HG03196 (cell line): ENCODE data around the gene HSD17B11.
"Not testable (repeated sequence)": the region's sequence is repeated elsewhere in the genome, so short reads cannot be mapped to it uniquely, and the experiment has no call there.

Source experiments
- ATAC-seq: cut with Tn5 transposase; IDR thresholded peaks from one replicate; pipeline ENCODE4 v1.9.1; 2021; ENCODE audit not compliant: unreplicated experiment

HSD17B11 gene, protein sequence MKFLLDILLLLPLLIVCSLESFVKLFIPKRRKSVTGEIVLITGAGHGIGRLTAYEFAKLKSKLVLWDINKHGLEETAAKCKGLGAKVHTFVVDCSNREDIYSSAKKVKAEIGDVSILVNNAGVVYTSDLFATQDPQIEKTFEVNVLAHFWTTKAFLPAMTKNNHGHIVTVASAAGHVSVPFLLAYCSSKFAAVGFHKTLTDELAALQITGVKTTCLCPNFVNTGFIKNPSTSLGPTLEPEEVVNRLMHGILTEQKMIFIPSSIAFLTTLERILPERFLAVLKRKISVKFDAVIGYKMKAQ

DNA sequence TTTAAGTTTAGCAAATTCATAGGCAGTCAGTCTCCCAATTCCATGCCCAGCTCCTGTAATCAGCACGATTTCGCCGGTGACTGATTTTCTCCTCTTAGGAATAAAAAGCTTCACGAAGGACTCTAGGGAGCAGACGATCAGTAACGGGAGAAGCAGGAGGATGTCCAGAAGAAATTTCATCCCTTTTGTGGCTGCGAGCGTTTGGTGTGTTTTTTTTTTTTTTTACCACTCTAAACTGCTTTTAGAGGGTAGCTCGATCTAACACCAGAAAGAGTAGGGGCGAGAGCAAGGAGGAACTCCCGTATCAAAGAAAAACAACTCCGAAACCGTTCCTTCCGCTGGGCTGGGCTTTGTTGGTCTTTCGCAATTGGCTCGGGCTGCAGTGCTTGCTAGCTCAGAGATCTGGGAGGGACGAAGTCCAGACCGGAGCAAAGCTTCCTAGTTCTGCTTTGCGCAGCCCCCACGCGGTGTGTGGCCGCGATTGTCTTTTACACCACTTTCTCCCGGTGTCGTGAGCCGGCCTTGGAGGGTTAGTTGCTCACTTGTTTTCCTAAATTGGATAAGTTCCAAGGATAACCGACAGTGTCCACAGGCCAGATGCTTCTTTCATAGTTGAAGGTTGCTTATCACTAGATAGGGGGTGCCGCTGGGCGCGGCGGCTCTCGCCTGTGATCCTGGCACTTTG is at the start of gene HSD17B11:
TSS of gene HSD17B11 (minus strand) at position 298 of the 685 bp plus-strand sequence. CDS start at position 180, 118 bp downstream.
- ATAC-seq: peak; percentile 100

DNA sequence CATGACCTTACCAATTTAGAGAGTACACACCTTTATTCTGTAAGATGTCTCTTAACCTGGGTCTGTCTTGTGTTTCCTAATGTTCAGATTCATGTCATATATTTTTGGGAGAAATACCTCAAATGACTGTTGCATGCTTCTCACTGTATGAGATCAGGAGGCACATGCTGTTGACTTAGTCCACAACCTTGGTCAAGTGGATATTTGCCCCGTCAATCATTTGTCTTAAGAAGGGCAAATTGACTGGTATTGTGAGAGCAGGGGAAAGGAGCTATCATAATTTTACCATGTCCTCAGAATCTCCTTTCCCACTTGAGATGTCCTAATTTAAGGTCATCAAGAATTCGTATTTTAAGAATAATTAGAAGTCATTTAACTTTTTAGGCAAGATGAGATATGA is 42.4 kb upstream of the HSD17B11 start:
- ATAC-seq: no peak

- no peak for ATAC-seq
Observed at GRCh38 chr4:87430038-87430437, 39.0 kb upstream of the HSD17B11 start.

GRCh38 chr4:87428979-87429378 is 38.0 kb upstream of the HSD17B11 start:
- no peak for ATAC-seq

- ATAC-seq: no peak
Observed at GRCh38 chr4:87427518-87427868, 36.5 kb upstream of the HSD17B11 start.

GRCh38 chr4:87426865-87427517 is 36.0 kb upstream of the HSD17B11 start:
- ATAC-seq: no peak

DNA sequence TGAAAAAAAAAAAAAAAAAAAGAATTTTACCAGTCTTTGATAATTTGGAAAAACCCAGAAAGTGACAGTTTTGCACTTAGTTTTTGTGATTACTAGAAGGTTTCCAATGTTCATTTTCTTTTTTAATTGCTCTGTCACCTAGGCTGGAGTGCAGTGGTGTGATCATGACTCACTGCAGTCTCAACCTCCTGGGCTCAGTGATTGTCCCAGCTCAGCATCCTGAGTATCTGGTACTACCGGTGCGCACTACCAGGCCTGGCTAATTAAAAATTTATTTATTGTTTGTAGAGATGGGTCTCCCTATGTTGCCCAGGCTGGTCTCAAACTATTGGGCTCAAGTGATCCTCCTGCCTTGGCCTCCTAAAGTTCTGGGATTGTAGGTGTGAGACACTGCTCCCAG is 34.7 kb upstream of the HSD17B11 start:
- ATAC-seq: no peak

- not testable (repeated sequence) for ATAC-seq
Observed at GRCh38 chr4:87424099-87424543, 33.1 kb upstream of the HSD17B11 start.

GRCh38 chr4:87423317-87424098 is 32.5 kb upstream of the HSD17B11 start:
- no peak for ATAC-seq

- peak; percentile 88 for ATAC-seq
Observed at GRCh38 chr4:87422104-87423052, 31.4 kb upstream of the HSD17B11 start, which contains the start of gene NUDT9. Gene NUDT9, plus strand, starts transcription at chr4:87422573. Its CDS starts 333 bp downstream, at chr4:87422906.

DNA sequence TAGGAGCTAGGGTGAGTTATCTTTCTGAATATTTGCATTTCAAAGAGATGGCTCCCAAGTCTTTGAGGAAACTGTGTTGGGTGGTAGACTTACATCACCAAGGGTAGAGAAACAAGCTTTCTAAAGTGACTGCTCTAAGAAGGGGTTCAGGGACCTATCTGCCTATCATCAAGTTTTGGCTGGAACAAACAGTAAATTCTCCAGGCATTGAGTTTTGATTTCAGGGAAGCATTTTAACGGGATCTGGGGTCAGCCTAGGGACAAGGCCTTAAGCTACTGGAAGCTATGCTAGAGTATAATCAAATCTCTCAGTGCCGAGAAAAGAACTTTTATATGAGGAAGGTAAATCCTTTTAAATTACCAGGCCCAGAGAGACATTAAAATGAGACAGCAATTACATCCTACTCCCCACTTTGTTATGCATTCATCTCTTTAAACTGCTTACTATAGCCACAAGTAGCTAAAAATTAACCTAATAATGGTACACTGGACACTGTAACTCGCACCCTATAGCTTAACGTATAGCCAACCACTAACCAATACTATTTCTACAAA is 29.4 kb upstream of the HSD17B11 start:
- no peak for ATAC-seq

DNA sequence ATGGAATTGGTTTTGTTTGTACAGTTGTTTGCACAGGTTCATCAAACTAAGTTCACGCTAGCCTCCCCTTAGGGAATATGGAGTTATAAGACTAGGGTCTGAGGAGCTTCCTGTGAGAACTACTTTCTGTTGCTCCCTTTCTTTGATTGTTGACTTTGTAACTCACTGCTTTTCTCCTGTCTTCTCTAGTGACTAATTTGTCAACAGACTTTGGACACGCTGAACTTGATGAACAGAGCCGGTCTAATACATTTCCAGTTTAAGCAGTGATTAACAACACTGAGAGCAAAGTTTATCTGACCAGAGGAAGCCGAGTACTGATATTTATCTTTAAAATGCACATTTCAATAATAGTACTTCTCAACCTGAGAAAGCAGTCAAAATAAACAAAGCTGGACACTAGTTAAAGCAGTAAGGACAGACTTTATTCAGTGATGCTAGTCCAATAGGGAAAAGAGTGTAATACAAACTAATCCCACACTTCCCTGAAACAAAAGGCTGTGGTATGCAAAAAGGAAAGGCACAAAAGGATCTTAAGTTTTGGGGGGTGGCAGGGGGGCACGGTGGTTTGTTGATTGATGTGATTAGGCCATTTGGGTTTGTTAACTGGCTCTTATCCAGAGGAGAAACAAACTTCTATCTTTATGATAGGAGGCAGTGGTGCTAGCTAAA is 28.7 kb upstream of the HSD17B11 start:
- ATAC-seq: no peak

GRCh38 chr4:87418410-87418809 is 27.4 kb upstream of the HSD17B11 start:
- ATAC-seq: not testable (repeated sequence)

GRCh38 chr4:87416965-87417364 is 26.0 kb upstream of the HSD17B11 start:
- no peak for ATAC-seq

DNA sequence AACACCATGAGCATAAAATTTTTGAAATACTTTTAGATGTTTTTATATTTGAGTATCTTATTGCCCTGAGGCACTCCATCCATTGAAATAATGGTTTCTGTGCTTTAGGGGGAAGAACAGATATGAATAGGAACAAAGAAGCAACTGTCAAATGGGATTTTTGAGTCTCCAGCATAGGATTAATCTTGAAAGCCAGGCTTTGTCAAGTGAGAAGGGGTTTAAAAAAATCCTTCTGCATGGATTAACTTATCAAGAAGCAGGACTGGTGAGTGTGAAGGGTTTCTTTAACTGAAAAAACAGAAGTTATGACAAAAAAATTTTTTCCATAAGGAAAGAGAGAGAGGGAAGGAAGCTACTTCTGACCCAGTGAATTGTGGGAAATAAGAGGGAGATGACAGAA is 23.8 kb upstream of the HSD17B11 start:
- ATAC-seq: no peak

DNA sequence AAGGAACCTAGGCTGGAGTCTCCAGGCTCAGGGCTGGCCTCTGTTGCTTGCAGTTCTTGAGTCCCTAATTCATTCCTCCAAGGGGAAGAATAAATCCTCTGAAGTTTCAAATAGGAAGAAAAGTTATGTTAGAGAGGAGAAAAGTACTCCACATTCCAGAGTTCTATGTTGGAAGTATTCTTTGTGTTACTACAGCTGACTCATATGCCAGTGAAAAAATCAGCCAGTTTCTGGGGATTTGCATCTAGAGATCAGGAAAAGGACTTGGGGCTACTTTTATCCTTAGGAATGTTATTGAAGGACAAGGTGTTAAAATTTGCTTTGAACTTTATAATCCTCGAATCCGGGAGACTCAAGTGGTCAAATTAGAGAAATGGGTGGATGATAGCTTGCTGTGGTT is 19.7 kb upstream of the HSD17B11 start:
- ATAC-seq: no peak

DNA sequence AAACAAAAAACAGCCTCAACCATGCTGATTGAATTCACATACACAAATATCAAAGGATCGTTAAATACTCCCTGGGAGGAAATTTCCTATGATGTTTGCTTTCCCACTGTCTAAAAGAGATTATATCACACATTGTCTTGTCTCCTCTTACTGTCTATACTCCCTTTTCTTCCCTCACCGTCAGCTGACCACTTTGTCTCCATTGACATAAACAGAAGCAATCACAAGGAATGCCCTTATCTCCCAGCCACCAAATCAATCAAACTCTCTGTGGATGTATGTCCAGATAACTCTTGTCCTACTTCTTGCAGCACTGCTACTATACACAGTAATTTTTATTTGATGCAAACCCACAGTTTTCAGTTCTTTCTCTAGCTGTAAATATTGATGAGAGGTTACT is 19.2 kb upstream of the HSD17B11 start:
- no peak for ATAC-seq

GRCh38 chr4:87409420-87409939 is 18.5 kb upstream of the HSD17B11 start:
- no peak for ATAC-seq

DNA sequence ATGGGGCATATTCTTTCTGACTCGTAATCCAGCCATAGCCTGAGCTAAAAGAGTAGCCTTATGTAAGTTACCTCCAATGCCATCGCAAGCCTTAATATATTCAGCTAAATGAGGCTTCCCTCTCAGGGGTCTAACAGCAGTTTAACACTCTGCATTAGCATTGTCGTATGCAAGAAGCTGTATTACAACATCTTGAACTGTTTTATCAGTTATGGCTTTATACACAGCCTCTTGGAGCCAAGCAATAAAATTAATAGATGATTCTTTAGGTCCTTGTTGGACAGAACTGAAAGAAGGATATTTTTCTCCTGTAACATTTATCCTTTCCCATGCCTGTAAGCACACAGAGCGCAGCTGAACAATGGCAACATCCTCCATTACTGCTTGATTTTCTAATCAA is 15.9 kb upstream of the HSD17B11 start:
- not testable (repeated sequence) for ATAC-seq
